Activated CD4-positive, alpha-beta memory T cell treated with anti-CD3 and anti-CD28 coated beads for 36 hours (primary cell): Measurements from ENCODE around the gene NCOA1. TPM values are rescaled to one million over a fixed set of nuclear protein-coding genes. Genes with fewer than 3 reads are reported as not detected.
"Not testable (repeated sequence)": the region's sequence is repeated elsewhere in the genome, so short reads cannot be mapped to it uniquely, and the experiment has no call there.

ENCODE experiments used
- CTCF ChIA-PET: fragments of 350-600 bp; sonication (Branson Sonifier 250); formaldehyde crosslinking; loops from one replicate; lab custom pipeline; 2021; ENCODE audit warnings: antibody characterized with exemption, inconsistent platforms; lab: Charles Lee
- POLR2A ChIA-PET: fragments of 350-600 bp; sonication (Branson Sonifier 250); formaldehyde crosslinking; loops from one replicate; lab custom pipeline; 2021; ENCODE audit warnings: antibody characterized with exemption; lab: Charles Lee
- DNase-seq: peaks from one replicate; pipeline ENCODE4 v3.0.0-alpha.2; 2020
- H3K27ac Mint-ChIP-seq: one replicate; pipeline ENCODE4 v1.8.0; 2021; ENCODE audit warnings: mixed read lengths
- H3K27me3 Mint-ChIP-seq: one replicate; pipeline ENCODE4 v1.8.0; 2021; ENCODE audit warnings: mixed read lengths
- H3K36me3 Mint-ChIP-seq: one replicate; pipeline ENCODE4 v1.8.0; 2021; ENCODE audit warnings: mixed read lengths
- H3K4me1 Mint-ChIP-seq: one replicate; pipeline ENCODE4 v1.8.0; 2021; ENCODE audit warnings: low read depth, mixed read lengths
- H3K4me3 Mint-ChIP-seq: one replicate; pipeline ENCODE4 v1.8.0; 2021; ENCODE audit warnings: mild to moderate bottlenecking, mixed read lengths
- H3K9me3 Mint-ChIP-seq: one replicate; pipeline ENCODE4 v1.8.0; 2021; ENCODE audit warnings: mixed read lengths
- intact Hi-C: fragments of 100-400 bp; cut with micrococcal nuclease; formaldehyde crosslinking; loops from one replicate; pipeline ENCODE4 v1.15.1; 2023
- total RNA-seq, 2 experiments: library from RNA; stranded (reverse); gene quantifications; one replicate each; pipeline ENCODE4 v1.2.3, GENCODE V29; 2021

NCOA1 gene
- total RNA-seq, 2 experiments from 2014 or later = 21.3 to 24.0 TPM

DNA sequence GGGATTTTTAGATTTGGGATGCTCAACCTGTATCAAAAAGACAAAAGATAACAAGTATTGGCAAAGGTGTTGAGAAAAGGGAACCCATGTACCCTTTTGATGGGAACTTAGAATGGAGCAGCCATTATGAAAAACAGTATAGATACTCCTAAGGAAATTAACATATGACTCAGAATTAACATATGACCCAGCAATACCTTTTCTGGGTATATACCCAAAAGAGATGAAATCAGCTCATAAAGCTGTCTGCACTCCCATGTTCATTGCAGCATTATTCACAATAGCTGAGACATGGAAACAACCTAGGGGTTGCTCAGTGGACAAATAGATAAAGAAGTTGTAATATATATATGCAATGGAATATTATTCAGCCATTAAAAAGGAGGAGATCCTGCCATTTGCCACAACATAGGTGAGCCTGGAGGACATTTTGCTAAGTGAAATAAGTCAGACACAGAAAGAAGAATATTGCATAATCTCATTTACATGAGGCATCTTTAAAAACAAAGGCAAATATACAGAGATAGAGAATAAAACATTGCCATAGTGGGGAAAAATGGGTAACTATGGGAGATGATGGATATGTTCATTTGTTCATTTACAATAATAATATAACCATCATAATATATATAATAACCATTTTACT, 160.1 kb downstream of the NCOA1 start:
- peaks cover 5% of the 10 kb centered on the region for H3K36me3 Mint-ChIP-seq
- intact Hi-C loops = no loop called here
- H3K9me3 Mint-ChIP-seq = peaks cover 4% of the 10 kb centered on the region
- no peak overlapping the region for H3K4me3 Mint-ChIP-seq
- H3K27me3 Mint-ChIP-seq = no peaks in the 10 kb centered on the region
- no peak for DNase-seq
- CTCF ChIA-PET = interaction anchor here (1.7 kb wide), 1 partner anchor 160 kb away, joined by 3 read pairs; the partner anchor contains the start of gene NCOA1
- POLR2A ChIA-PET = no interaction called here
- no peak overlapping the region for H3K27ac Mint-ChIP-seq
- peaks cover 8% of the 10 kb centered on the region for H3K4me1 Mint-ChIP-seq

GRCh38 chr2:24651643-24652003, 160.6 kb downstream of the NCOA1 start:
- peaks cover 8% of the 10 kb centered on the region for H3K4me1 Mint-ChIP-seq
- no peaks in the 10 kb centered on the region for H3K27me3 Mint-ChIP-seq
- H3K4me3 Mint-ChIP-seq = no peak overlapping the region
- H3K36me3 Mint-ChIP-seq = peaks cover 4% of the 10 kb centered on the region
- H3K27ac Mint-ChIP-seq = no peak overlapping the region
- intact Hi-C loops = no loop called here
- ChIA-PET CTCF (interaction anchor here (1.7 kb wide), 1 partner anchor 161 kb away, joined by 3 read pairs; the partner anchor contains the start of gene NCOA1), POLR2A (no interaction called here)
- H3K9me3 Mint-ChIP-seq = peaks cover 4% of the 10 kb centered on the region
- DNase-seq = no peak

DNA sequence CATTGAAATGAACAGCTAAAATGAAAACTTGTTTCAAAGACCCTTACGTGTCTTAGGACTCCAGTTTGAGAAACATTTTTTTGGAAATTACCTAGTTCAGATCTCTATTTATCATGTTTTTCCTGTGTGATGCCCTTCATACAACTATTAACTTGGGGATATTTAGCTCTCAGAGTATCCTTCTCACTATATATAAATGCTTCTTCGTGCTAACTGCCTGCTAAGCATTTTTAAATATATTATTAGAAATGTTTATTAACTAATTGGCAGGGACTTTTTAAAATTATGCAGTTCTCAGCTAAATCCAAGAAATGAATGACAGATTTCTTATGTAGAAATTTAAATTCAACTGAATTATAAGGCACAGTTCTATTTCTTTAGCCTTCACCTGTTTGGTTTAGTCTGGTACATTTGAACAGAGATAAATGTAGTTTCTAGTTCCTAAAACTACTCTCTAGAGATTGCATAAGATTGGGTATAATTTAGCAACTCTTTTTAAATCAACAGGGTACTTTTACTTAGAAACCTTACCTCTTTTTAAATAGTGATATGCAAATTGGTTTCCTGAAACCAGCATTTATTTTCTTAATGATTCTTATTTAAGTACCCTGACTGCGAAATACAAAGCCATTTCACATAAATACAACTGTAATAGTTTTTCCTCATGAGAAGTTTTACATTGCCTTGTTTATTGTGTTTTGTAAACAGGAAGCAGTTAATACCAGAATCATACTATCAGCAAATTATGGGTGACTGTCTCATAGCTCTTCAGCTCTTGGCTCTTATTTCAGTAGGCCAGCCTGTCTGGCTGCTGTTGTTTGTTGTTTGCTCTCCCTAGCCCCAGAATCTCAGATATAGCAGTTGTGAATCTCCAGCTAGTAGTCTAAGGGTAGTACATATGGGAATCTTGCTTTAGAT, 161.5 kb downstream of the NCOA1 start:
- Mint-ChIP-seq H3K36me3 (peaks cover 4% of the 10 kb centered on the region), H3K27me3 (no peaks in the 10 kb centered on the region), H3K4me3 (no peak overlapping the region), H3K4me1 (peaks cover 8% of the 10 kb centered on the region), H3K9me3 (peaks cover 4% of the 10 kb centered on the region), H3K27ac (no peak overlapping the region)
- intact Hi-C loops = no loop called here
- no peak for DNase-seq
- POLR2A ChIA-PET = no interaction called here
- CTCF ChIA-PET = interaction anchor here (1.7 kb wide), 1 partner anchor 162 kb away, joined by 3 read pairs; the partner anchor contains the start of gene NCOA1

DNA sequence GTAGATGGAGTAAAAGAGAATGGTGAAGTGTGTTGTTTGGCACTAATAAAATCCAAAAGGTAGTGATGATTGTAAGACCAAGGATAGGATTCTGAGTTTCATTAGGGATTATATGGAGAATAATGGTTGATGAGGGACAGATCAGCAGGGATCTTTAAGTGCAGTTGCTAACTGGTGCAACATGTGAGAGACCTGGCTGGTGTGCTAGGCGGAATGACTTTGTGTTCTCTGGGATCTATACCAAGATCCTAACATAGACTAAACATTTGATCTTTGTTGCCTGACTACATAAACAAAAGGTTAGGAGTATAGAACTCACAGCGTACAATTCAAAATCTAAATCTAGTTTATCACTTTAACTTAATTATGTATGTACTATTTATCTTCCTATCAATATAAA, 166.8 kb downstream of the NCOA1 start:
- no peaks in the 10 kb centered on the region for H3K9me3 Mint-ChIP-seq
- H3K27ac Mint-ChIP-seq = no peak overlapping the region
- no peak for DNase-seq
- no peak overlapping the region for H3K4me3 Mint-ChIP-seq
- no peaks in the 10 kb centered on the region for H3K27me3 Mint-ChIP-seq
- H3K36me3 Mint-ChIP-seq = peaks cover 5% of the 10 kb centered on the region
- ChIA-PET POLR2A (no interaction called here), CTCF (no interaction called here)
- intact Hi-C loops = no loop called here
- H3K4me1 Mint-ChIP-seq = peaks cover 9% of the 10 kb centered on the region

DNA sequence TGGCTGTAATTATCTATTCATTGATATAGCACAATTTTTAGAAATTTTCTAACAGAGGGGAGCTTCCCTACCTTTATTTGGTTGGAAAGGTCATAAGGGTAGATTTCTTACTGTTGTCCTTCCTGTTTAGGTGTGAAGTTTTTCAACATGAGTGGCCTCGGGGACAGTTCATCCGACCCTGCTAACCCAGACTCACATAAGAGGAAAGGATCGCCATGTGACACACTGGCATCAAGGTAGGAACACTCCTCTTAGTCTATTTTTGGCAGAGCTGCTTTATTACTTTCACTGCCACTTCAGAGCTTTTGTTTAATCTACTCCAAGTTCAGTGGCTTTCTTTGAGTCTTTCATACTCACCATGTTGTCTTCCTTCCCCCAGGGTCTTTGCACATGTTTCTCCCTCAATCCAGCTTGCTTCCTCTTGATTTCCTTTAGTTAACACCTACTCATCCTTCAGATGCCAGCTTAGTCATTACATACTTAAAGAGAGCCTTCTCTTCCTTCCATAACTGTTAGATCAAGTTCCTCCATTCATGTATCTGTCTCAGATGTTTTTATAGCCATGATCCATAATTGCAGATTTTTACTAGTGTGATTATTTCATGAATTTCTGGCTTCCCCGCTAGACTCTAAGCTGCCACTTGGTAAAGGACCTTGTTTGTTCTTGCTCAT, 167.6 kb downstream of the NCOA1 start:
- Mint-ChIP-seq H3K4me1 (peaks cover 7% of the 10 kb centered on the region), H3K27ac (no peak overlapping the region), H3K9me3 (no peaks in the 10 kb centered on the region), H3K27me3 (no peaks in the 10 kb centered on the region), H3K4me3 (no peak overlapping the region), H3K36me3 (peaks cover 5% of the 10 kb centered on the region)
- no peak for DNase-seq
- ChIA-PET POLR2A (no interaction called here), CTCF (interaction anchor here (1.1 kb wide), 1 partner anchor 169 kb away, joined by 4 read pairs; no protein-coding TSS in a partner anchor)
- intact Hi-C loops = no loop called here

DNA sequence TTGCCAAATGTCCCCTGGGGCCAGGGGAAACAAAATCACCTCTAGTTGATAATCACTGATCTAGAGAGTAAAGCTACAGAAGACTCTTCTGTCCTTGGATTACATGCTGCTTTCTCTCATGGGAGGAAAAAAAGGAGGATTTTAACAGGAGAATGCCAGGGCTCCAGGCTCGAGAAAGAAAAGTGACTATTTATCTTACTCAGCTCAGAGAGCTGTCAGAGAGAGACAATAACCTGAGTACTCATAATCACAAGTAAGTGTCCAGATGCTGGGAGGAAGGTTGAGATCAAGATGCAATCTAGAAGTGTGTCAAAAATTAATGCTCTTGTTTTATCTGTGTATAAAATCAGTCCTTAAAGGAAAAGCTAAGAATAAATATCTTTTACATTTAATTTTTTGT, 168.8 kb downstream of the NCOA1 start:
- CTCF ChIA-PET = interaction anchor here (1.0 kb wide), 1 partner anchor 144 kb away, joined by 3 read pairs; no protein-coding TSS in a partner anchor
- H3K9me3 Mint-ChIP-seq = no peaks in the 10 kb centered on the region
- intact Hi-C loops = no loop called here

GRCh38 chr2:24667542-24667941, 176.5 kb downstream of the NCOA1 start:
- intact Hi-C loops = no loop called here
- H3K36me3 Mint-ChIP-seq = peaks cover 8% of the 10 kb centered on the region
- H3K27me3 Mint-ChIP-seq = no peaks in the 10 kb centered on the region
- peaks cover 6% of the 10 kb centered on the region for H3K4me1 Mint-ChIP-seq
- no peak for DNase-seq
- H3K4me3 Mint-ChIP-seq = no peak overlapping the region
- H3K27ac Mint-ChIP-seq = no peak overlapping the region
- POLR2A ChIA-PET = no interaction called here
- no peaks in the 10 kb centered on the region for H3K9me3 Mint-ChIP-seq
- CTCF ChIA-PET = interaction anchor here (0.7 kb wide), 1 partner anchor 95 kb away, joined by 3 read pairs; no protein-coding TSS in a partner anchor

More for the DNA sequence above, 168.8 kb downstream of the NCOA1 start:
- Mint-ChIP-seq H3K27me3 (no peaks in the 10 kb centered on the region), H3K27ac (no peak overlapping the region), H3K36me3 (peaks cover 5% of the 10 kb centered on the region), H3K4me1 (peaks cover 7% of the 10 kb centered on the region), H3K4me3 (no peak overlapping the region)
- DNase-seq = no peak
- POLR2A ChIA-PET = no interaction called here

GRCh38 chr2:24671230-24671629, 180.2 kb downstream of the NCOA1 start:
- Mint-ChIP-seq H3K4me1 (peaks cover 13% of the 10 kb centered on the region), H3K27ac (no peak overlapping the region), H3K36me3 (peaks cover 12% of the 10 kb centered on the region), H3K9me3 (no peaks in the 10 kb centered on the region), H3K4me3 (no peak overlapping the region), H3K27me3 (no peaks in the 10 kb centered on the region)
- intact Hi-C loops = no loop called here
- ChIA-PET POLR2A (no interaction called here), CTCF (no interaction called here)
- no peak for DNase-seq

- ChIA-PET POLR2A (no interaction called here), CTCF (no interaction called here)
- Mint-ChIP-seq H3K4me1 (peaks cover 13% of the 10 kb centered on the region), H3K9me3 (no peaks in the 10 kb centered on the region), H3K27ac (peak overlapping the region; percentile 33), H3K36me3 (peaks cover 19% of the 10 kb centered on the region), H3K27me3 (no peaks in the 10 kb centered on the region), H3K4me3 (no peak overlapping the region)
- DNase-seq = peak; percentile 38
- intact Hi-C loops = loop anchor here (2.0 kb wide), 1 partner anchor 96 kb away; no protein-coding TSS in a partner anchor
Measured at GRCh38 chr2:24672589-24672988, 181.5 kb downstream of the NCOA1 start.

DNA sequence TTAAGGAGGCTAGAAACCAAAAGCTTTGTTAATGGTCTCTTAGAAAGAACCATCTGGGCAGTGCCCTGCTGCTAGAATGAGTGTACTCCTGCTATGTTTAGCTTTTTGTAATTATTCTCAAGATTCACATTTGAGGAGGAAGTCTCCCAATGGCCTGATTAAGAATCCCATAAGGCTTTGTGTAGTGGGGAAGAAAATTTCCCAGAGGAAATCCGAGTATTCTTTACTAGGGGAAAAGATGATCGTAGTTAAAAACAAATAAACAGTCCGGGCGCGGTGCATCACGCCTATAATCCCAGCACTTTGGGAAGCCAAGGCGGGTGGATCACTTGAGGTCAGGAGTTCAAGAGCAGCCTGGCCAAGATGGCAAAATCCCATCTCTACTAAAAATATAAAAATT, 184.3 kb downstream of the NCOA1 start:
- DNase-seq = no peak
- POLR2A ChIA-PET = no interaction called here
- CTCF ChIA-PET = no interaction called here

DNA sequence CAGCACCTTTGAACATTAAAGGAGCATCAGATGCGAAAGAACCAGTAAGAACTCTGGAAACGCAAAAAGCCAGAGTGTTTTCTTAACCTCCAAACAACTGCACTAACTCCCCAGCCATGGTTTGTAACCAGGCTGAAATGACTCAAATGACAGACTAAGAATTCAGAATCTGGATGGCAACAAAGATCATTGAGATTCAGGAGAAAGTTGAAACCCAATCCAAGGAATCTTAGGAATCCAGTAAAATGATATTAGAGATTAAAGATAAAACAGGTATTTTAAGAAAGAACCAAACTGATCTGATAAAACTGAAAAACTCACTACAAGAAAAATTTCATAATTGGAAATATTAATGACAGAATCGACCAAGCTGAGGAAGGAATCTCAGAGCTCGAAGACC, 185.4 kb downstream of the NCOA1 start:
- DNase-seq = no peak
- H3K4me3 Mint-ChIP-seq = no peak overlapping the region
- H3K9me3 Mint-ChIP-seq = no peaks in the 10 kb centered on the region
- H3K27me3 Mint-ChIP-seq = no peaks in the 10 kb centered on the region
- CTCF ChIA-PET = no interaction called here
- peaks cover 28% of the 10 kb centered on the region for H3K36me3 Mint-ChIP-seq
- POLR2A ChIA-PET = no interaction called here
- no peak overlapping the region for H3K27ac Mint-ChIP-seq
- intact Hi-C loops = no loop called here
- peaks cover 13% of the 10 kb centered on the region for H3K4me1 Mint-ChIP-seq

More for the DNA sequence above, 184.3 kb downstream of the NCOA1 start:
- H3K4me3 Mint-ChIP-seq = no peak overlapping the region
- H3K9me3 Mint-ChIP-seq = no peaks in the 10 kb centered on the region
- intact Hi-C loops = no loop called here
- H3K27me3 Mint-ChIP-seq = no peaks in the 10 kb centered on the region
- H3K4me1 Mint-ChIP-seq = peaks cover 13% of the 10 kb centered on the region
- H3K27ac Mint-ChIP-seq = no peak overlapping the region
- H3K36me3 Mint-ChIP-seq = peaks cover 27% of the 10 kb centered on the region

DNA sequence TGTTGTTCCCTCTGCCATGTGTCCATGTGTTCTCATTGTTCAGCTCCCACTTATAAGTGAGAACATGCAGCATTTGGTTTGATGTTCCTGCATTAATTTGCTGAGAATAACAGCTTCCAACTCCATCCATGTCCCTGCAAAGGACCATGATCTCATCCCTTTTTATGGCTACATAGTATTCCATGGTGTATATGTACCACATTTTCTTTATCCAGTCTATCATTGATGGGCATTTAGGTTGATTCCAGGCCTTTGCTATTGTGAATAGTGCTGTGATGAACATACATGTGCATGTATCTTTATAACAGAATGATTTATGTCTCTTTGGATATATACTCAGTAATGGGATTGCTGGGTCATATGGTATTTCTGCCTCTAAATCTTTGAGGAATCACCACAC, 187.0 kb downstream of the NCOA1 start:
- H3K4me3 Mint-ChIP-seq, DNase-seq, intact Hi-C loops, CTCF ChIA-PET, H3K9me3 Mint-ChIP-seq, H3K27me3 Mint-ChIP-seq, H3K27ac Mint-ChIP-seq, POLR2A ChIA-PET, H3K4me1 Mint-ChIP-seq: not testable (repeated sequence)
- H3K36me3 Mint-ChIP-seq = peaks cover 27% of the 10 kb centered on the region
